ENCODE data around the gene PATL2.
"Not testable (repeated sequence)": the region's sequence is repeated elsewhere in the genome, so short reads cannot be mapped to it uniquely, and the experiment has no call there.

PATL2 gene

GRCh38 chr15:44711096-44711742, at the start of gene PATL2, which contains the start of gene B2M:
PATL2 (minus strand) TSS chr15:44711323; CDS start chr15:44676490, 34,833 bp downstream.
B2M (plus strand) TSS chr15:44711517; CDS start chr15:44711547, 30 bp downstream.
- DNase-seq: peak; percentile 89

DNA sequence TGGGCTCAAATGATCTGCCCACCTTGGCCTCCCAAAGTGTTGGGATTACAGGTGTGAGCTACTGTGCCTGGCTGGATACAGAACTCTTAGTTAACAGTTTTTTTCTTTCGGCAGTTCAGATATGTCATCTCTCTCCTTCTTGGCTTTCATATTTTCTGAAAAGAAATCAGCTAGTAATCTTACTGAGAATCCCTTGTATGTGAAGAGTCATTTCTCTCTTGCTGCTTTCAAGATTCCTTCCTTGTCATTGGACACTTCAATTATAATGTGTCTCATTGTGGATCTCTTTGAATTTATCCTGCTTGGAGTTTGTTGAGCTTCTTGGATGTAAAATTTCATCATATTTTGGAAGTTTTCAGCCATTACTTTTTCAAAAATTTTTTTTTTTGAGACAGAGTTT, 42.2 kb upstream of the PATL2 start:
- no peak for DNase-seq

DNA sequence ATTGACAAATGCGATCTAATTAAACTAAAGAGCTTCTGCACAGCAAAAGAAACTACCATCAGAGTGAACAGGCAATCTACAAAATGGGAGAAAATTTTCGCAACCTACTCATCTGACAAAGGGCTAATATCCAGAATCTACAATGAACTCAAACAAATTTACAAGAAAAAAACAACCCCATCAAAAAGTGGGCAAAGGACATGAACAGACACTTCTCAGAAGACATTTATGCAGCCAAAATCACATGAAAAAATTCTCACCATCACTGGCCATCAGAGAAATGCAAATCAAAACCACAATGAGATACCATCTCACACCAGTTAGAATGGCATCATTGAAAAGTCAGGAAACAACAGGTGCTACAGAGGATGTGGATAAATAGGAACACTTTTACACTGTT, 32.3 kb upstream of the PATL2 start:
- not testable (repeated sequence) for DNase-seq

GRCh38 chr15:44739222-44739847, 28.2 kb upstream of the PATL2 start:
- not testable (repeated sequence) for DNase-seq

DNA sequence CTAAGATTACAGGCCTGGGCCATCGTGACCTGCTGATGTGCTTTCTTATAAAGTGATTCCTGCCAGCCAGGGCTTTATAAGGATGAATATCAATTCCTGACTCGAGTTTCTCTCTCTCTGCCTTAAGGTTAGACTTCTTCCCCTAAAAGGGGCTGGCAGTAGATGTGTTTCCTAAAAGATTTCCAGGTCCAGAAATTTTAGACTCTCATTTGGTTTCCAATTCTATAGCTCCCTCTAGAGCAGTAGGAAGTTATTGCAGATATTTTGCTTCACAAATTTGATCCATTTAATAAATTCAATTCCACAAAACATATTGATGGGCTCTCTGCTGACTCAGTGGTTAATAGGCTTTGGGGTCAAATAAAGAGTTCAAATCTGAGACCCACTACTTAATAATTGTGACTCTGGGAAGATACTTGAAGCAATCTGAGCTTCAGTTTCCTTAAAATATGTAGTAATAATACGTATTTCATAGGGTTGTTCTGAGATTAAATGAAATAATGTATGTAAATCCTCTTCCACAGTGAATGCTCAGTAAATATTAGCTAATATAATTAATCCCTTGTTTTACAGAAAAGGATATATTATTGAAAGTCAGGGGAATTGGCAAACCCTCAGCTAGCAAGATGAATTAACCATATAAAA, 27.3 kb upstream of the PATL2 start:
- DNase-seq: peak; percentile 3

GRCh38 chr15:44736181-44736765, 25.1 kb upstream of the PATL2 start, which contains the start of gene TRIM69:
TRIM69 (plus strand) TSS chr15:44736528; CDS start chr15:44736705, 177 bp downstream.
- no peak for DNase-seq

DNA sequence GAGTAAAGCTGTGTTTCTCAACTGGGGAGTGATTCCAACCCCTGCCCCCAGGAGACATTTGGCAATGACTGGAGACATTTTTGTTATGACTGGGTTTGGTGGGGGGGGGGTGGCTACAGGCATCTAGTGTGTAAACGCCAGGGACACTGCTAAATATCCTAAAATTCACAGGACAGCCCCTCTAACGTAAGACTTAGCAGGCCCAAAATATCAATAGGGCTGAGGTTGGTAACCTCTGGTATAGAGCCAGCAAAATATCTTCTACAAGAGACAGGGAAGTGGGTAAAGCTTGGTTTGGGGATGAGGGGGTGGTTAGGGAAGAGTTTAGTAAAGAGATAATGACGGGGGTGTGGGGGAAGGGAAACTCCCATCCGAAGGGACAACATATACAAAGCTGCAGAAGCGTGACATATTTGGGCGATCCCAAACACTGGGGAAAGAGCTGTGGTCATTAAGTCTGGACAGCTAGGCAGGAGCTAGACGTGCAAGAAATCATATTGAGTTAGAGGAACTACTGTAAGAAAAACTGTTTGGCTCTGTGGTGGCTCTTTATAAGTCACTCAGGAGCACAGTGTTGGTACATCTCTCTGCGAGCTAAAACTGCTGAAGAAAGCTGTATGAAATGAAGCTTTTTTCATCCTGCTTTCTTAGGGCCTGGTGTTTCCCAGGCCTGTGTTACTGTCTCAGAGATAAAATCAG, 24.5 kb upstream of the PATL2 start:
- no peak for DNase-seq

DNA sequence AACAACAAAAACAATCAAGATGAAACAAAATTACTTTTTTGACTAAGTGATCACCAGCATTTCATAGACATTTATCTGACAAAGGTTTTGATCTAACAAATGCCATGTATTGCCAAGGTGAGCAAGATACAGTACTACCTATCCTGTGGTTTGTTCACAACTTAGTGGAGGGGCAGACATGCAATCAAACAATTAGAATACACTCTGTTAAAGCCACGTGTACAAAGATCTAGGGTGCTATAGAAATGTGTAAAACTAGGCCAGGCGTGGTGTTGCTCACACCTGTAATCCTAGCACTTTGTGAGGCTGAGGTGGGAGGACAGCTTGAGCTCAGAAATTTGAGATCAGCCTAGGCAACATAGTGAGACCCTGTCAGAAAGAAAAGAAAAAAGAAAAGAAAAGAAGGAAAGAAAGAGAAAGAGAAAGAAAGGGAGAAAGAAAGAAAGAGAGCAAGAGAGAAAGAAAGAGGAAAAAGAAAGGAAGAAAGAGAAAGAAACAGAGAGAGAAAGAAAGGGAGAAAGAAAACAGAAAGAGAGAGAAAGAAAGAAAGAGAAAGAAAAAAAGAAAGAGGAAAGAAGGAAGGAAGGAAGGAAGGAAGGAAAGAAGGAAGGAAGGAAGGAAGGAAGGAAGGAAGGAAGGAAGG, 23.8 kb upstream of the PATL2 start:
- DNase-seq: no peak

GRCh38 chr15:44729408-44730127, 18.4 kb upstream of the PATL2 start:
- DNase-seq: no peak

GRCh38 chr15:44728576-44729407, 17.7 kb upstream of the PATL2 start:
- DNase-seq: peak; percentile 91

GRCh38 chr15:44728232-44728575, 17.1 kb upstream of the PATL2 start:
- not testable (repeated sequence) for DNase-seq

DNA sequence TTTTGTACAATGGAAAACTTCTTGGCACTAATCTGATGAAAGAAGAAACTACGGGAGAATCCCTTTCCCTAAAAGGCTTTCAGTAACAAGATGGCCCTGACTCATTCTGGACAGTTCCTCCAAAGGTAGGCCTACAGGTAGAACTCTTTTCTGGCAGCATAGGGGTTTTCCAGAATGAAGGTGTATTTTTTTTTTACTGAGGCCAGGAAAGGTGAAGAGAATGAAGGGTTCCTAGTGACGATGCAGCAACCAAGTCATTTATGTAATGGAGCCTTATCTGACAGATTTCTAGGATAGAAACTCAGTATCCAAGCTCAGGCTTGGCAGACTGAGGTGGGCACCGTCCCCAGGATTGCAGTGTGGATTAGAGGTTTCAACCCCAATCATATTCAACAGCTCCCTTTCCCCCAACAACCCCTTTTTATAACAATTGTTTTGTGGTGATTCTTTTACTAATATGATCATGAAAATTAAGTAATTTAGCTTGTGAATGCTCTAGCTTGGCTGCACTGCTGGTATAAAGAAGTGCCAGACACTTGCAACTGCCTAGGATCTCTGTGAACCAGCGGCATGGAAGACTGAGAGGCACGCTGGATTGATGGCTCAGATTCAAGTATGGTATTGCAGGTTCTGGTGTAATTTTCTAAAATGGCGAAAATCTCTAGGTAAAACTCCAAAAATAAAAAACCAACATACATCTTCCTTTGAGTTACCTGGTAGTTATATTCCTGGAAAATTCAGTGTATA, 16.5 kb upstream of the PATL2 start:
- no peak for DNase-seq

DNA sequence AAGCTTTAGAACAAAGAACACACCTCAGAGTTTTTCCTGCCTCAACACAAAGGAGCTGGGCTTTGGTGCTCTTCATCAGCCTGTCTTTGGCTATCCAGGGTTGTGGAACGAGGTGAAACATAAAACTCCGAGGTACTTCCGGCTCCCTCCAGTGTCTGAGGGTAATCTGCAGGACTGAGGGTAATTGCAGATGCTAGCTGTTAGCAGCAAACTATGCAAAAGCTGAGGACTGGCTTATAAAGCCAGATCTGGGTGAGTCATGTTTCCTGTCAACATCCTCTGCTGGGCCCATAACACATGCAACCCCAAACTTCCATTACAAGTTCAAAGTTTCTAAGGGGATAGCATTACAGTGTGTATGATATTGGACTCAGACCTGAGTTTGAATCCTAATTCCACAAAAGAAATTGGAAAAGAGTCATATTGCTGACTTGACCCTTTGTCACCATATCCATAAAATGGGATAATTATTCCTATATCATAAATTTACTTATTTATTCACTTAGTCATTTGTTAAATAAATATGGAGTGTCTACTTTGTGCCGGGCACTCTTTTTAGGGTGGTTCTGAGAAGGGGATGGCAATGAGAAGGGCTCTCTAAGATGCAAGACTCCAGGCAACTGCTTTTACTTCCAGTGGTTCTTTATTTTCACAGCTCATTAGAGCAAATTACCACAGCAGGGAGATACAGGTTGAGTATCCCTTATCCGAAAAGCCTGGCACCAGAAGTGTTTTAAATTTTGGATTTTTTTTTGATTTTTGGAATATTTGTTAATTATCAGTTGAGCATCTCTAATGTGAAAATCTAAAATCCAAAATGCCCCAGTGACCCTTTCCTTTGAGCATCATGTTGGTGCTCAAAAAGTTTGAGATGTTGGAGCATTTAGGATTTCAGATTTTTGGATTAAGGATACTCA, 15.7 kb upstream of the PATL2 start:
- no peak for DNase-seq

- no peak for DNase-seq
Measured at GRCh38 chr15:44726136-44726535, 15.0 kb upstream of the PATL2 start.

DNA sequence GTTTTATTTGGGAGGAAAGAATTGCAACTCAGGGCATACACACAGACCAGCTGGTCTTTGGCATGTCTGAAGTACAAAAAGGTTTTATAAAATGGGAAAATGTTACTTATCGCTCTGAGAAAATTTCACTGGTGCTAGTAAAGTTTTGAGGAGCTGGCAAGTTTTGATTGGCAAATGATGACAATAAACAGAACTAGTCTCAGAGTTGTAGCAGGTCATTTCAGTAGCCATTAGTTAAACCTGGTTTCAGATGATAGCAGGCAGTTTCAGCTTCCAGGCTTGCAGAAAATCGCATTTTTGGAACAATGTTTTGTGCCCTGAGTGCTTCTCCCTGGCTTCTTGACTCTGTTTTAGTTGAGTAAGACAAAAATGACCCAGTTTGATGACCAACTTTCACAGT, 10.9 kb upstream of the PATL2 start:
- no peak for DNase-seq

DNA sequence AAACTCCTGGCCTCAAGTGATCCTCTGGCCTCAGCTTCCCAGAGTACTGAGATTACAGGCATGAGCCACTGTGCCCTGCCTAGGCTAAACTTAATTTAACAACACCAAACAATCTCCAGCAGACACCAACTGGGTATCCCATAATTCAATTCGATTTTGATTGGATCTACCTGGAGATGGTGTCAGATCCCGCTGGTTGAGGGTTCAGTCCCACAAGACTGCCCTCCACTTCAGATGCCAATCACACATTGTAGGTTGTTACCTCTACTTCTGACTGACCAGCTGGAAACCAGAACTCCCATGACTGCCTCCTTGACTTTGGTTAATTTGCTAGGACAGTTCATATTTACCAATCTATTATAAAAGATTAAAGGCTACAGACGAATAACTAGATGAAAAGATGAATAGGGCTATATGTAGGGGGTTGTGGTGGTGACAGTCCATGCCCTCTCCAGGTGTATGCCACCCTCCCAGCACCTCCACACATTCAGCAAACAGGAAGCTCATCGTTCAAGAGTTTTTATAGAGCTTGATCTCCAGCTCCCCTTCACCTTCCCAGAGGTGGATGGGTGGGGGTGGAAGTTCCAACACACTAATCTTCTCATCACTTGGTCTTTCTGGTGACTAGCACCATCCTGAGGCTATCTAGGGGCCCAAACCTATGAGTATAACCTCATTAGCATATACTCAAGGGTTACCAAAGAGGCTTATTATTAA, 9.5 kb upstream of the PATL2 start:
- no peak for DNase-seq

GRCh38 chr15:44720000-44720435, 8.9 kb upstream of the PATL2 start:
- not testable (repeated sequence) for DNase-seq

- no peak for DNase-seq
Measured at GRCh38 chr15:44719293-44719999, 8.3 kb upstream of the PATL2 start.
